Calu3 (cell line): ENCODE data around the gene AP1G2. TPM values are rescaled to one million over a fixed set of nuclear protein-coding genes. Genes with fewer than 3 reads are reported as not detected.

Source experiments
- BruUV-seq: library from RNA; stranded (reverse); fragments of 400-500 nt; replicated peaks from 2 replicates; lab custom pipeline; 2021; lab: Mats Ljungman, UMichigan
- CTCF ChIA-PET: fragments of 300-600 bp; sonication (Branson Sonifier 250); formaldehyde crosslinking; loops from one replicate; lab custom pipeline; 2022; ENCODE audit warnings: antibody characterized with exemption; lab: Charles Lee
- DNase-seq: peaks from one replicate; pipeline ENCODE4 v3.0.0; 2022
- H3K27ac Mint-ChIP-seq: one replicate; pipeline ENCODE4 v1.8.0; 2022; ENCODE audit warnings: mixed read lengths; ENCODE audit not compliant: unreplicated experiment
- H3K27me3 Mint-ChIP-seq: one replicate; pipeline ENCODE4 v1.8.0; 2022; ENCODE audit warnings: mixed read lengths; ENCODE audit not compliant: unreplicated experiment
- H3K36me3 Mint-ChIP-seq: one replicate; pipeline ENCODE4 v1.8.0; 2022; ENCODE audit warnings: mild to moderate bottlenecking, moderate library complexity, mixed read lengths; ENCODE audit not compliant: insufficient read depth, unreplicated experiment
- H3K4me1 Mint-ChIP-seq: one replicate; pipeline ENCODE4 v1.8.0; 2022; ENCODE audit warnings: mild to moderate bottlenecking, low read depth, mixed read lengths; ENCODE audit not compliant: unreplicated experiment
- H3K4me3 Mint-ChIP-seq: one replicate; pipeline ENCODE4 v1.8.0; 2022; ENCODE audit warnings: mild to moderate bottlenecking, low read depth, moderate library complexity, mixed read lengths; ENCODE audit not compliant: unreplicated experiment
- H3K9me3 Mint-ChIP-seq: one replicate; pipeline ENCODE4 v1.8.0; 2022; ENCODE audit warnings: low read depth, mixed read lengths; ENCODE audit not compliant: unreplicated experiment
- CTCF ChIP-seq: fragments of 200-600 bp; IDR thresholded peaks from one replicate; pipeline ENCODE4 v1.8.0; 2022; ENCODE audit warnings: antibody characterized with exemption; ENCODE audit not compliant: unreplicated experiment
- intact Hi-C: fragments of 100-400 bp; cut with micrococcal nuclease; formaldehyde crosslinking; loops from one replicate; pipeline ENCODE4 v1.10.0; 2022; ENCODE audit not compliant: unreplicated experiment
- total RNA-seq: library from RNA; stranded (reverse); gene quantifications from 2 replicates; pipeline ENCODE4 v1.2.3, GENCODE V29; 2022

The AP1G2 gene
- total RNA-seq, 1 experiment from 2014 or later: 152 TPM

- Mint-ChIP-seq H3K27ac (no peak overlapping the region), H3K9me3 (no peaks in the 10 kb centered on the region), H3K27me3 (no peaks in the 10 kb centered on the region), H3K4me3 (no peak overlapping the region), H3K4me1 (no peaks in the 10 kb centered on the region), H3K36me3 (no peaks in the 10 kb centered on the region)
- DNase-seq: no peak
- intact Hi-C loops: no loop called here
- CTCF ChIA-PET: no interaction called here
- no peak for TF ChIP-seq CTCF
- no TSS peak for BruUV-seq
These were observed 36.2 kb downstream of the AP1G2 start for GRCh38 chr14:23531391-23531790.

GRCh38 chr14:23530375-23531055 is 37.1 kb downstream of the AP1G2 start:
- Mint-ChIP-seq H3K4me1 (no peaks in the 10 kb centered on the region), H3K27me3 (no peaks in the 10 kb centered on the region), H3K27ac (no peak overlapping the region), H3K9me3 (no peaks in the 10 kb centered on the region), H3K4me3 (no peak overlapping the region), H3K36me3 (no peaks in the 10 kb centered on the region)
- intact Hi-C loops: no loop called here
- TF ChIP-seq CTCF: no peak
- CTCF ChIA-PET: no interaction called here
- BruUV-seq: no TSS peak
- DNase-seq: no peak

- Mint-ChIP-seq H3K9me3 (no peaks in the 10 kb centered on the region), H3K27ac (no peak overlapping the region), H3K4me3 (no peak overlapping the region), H3K36me3 (no peaks in the 10 kb centered on the region), H3K4me1 (no peaks in the 10 kb centered on the region), H3K27me3 (no peaks in the 10 kb centered on the region)
- no peak for TF ChIP-seq CTCF
- DNase-seq: no peak
- BruUV-seq: no TSS peak
- CTCF ChIA-PET: no interaction called here
- intact Hi-C loops: no loop called here
These were observed 38.6 kb downstream of the AP1G2 start for GRCh38 chr14:23529016-23529415.

GRCh38 chr14:23528555-23528954 is 39.0 kb downstream of the AP1G2 start:
- no peak overlapping the region for H3K4me3 Mint-ChIP-seq
- no peak for TF ChIP-seq CTCF
- H3K4me1 Mint-ChIP-seq: no peaks in the 10 kb centered on the region
- H3K36me3 Mint-ChIP-seq: no peaks in the 10 kb centered on the region
- CTCF ChIA-PET: no interaction called here
- intact Hi-C loops: no loop called here
- no peaks in the 10 kb centered on the region for H3K27me3 Mint-ChIP-seq
- BruUV-seq: no TSS peak
- no peaks in the 10 kb centered on the region for H3K9me3 Mint-ChIP-seq
- no peak overlapping the region for H3K27ac Mint-ChIP-seq
- DNase-seq: peak; percentile 9
